Heart left ventricle (tissue), 13 donors: ENCODE results near the gene SAMD11.

ENCODE experiments used
- POLR2A ChIP-seq, 2 donors: fragments of 450-650 bp; IDR thresholded peaks; one replicate each; pipeline ENCODE4 v1.6.1; 2017; ENCODE audit warnings: antibody characterized with exemption in 2 of 2, mild to moderate bottlenecking in 2 of 2, moderate library complexity in 2 of 2
- TF ChIP-seq, protein P1 (sequence below), 12 donors: fragments of 200-600 bp; sonication (generic) in 4 of 12; IDR thresholded peaks; one replicate each; pipeline versions ENCODE4 v1.5.0 to v1.8.0; 2018 to 2022; ENCODE audit warnings: antibody characterized with exemption in 12 of 12, mild to moderate bottlenecking in 5 of 12
- donor health status: ischemic (EF 13 %, LVEDD 7.1; RV severe dilation, severe dysfunction).
- donor health status: DM: no; HTN: yes; CAD: no.
- donor health status: DM: no; HTN: no; CAD: no.
- donor health status: ischemic (EF 25% LVEDD 6.9; RV normal size, moderate dysfunction).
- donor health status: ischemic (EF 25% LVEDD 5.7; RV mildly dilated, moderate dysfunction).
- donor health status: ischemic (EF 35%, LVEDD 5.7; RV mildly dilated, moderate dysfunction).
- donor health status: nonischemic (EF 11% LVEDD 7.7; RV severe dilation, severe dysfunction).
- donor health status: DM: yes; HTN: yes; CAD: no.
- donor health status: PGD.
- donor health status: ischemic (EF 29% LVEDD 5.4; RV normal size, mild dysfunction).
- donor health status: nonischemic (EF 23%, LVEDD 6.1; RV moderate dilation, normal function).

DNA sequence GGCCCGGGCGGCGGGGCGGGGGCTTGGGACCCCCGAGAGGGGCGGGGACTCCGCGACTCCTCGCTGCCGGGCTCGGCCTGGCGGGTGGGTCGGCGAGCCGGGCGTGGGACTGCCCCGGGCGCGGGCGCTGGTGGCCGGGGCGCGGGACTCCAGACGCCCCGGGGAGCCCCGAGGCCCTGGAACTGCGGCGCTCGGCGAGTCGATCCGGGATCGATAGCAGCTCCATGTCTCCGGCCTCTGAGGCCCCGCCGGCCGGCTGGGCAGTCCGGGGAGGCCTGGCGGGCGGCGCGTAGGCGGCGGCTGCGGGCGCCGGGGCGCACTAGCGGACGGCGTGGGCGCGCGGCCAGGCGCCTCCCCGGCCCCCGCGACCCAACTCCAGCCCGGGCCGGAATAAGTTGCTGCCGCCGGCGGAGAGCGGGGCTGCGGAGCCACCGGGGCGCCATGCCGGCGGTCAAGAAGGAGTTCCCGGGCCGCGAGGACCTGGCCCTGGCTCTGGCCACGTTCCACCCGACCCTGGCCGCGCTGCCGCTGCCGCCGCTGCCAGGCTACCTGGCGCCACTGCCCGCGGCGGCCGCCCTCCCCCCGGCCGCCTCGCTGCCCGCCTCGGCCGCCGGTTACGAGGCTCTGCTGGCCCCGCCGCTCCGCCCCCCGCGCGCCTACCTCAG, 400 bp downstream of the SAMD11 start:
- TF ChIP-seq POLR2A (IDR thresholded peaks at IDR 0.05) = no peak
- TF ChIP-seq, protein P1, sequence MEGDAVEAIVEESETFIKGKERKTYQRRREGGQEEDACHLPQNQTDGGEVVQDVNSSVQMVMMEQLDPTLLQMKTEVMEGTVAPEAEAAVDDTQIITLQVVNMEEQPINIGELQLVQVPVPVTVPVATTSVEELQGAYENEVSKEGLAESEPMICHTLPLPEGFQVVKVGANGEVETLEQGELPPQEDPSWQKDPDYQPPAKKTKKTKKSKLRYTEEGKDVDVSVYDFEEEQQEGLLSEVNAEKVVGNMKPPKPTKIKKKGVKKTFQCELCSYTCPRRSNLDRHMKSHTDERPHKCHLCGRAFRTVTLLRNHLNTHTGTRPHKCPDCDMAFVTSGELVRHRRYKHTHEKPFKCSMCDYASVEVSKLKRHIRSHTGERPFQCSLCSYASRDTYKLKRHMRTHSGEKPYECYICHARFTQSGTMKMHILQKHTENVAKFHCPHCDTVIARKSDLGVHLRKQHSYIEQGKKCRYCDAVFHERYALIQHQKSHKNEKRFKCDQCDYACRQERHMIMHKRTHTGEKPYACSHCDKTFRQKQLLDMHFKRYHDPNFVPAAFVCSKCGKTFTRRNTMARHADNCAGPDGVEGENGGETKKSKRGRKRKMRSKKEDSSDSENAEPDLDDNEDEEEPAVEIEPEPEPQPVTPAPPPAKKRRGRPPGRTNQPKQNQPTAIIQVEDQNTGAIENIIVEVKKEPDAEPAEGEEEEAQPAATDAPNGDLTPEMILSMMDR (IDR thresholded peaks at IDR 0.05) = no peak
